Mucosa of descending colon (tissue), 3 donors: ENCODE data around the gene TMEM86A. TPM values are rescaled to one million over a fixed set of nuclear protein-coding genes. Genes with fewer than 3 reads are reported as not detected.
"Not testable (repeated sequence)": the region's sequence is repeated elsewhere in the genome, so short reads cannot be mapped to it uniquely, and the experiment has no call there.

Experiments
- ATAC-seq: fragments of 200-7000 bp; cut with Tn5 transposase; one replicate; pipeline ENCODE4 v1.9.1; 2020; ENCODE audit warnings: mild to moderate bottlenecking, moderate library complexity
- DNase-seq, 3 donors: peaks; one replicate each; pipeline ENCODE4 v3.0.0-alpha.2; 2020
- H3K36me3 ChIP-seq: fragments of 200-600 bp; one replicate; pipeline ENCODE4 v1.8.0; 2021; ENCODE audit warnings: low read depth, mild to moderate bottlenecking
- H3K4me1 ChIP-seq: fragments of 200-600 bp; one replicate; pipeline ENCODE4 v1.8.0; 2021; ENCODE audit warnings: low read depth, mild to moderate bottlenecking
- H3K4me3 ChIP-seq: fragments of 200-600 bp; one replicate; pipeline ENCODE4 v1.8.0; 2021; ENCODE audit warnings: mild to moderate bottlenecking
- H3K9me3 ChIP-seq: fragments of 200-600 bp; one replicate; pipeline ENCODE4 v1.8.0; 2021; ENCODE audit warnings: mild to moderate bottlenecking
- intact Hi-C, 2 donors: fragments of 100-400 bp; cut with DNase I in 1 of 2; cut with micrococcal nuclease in 1 of 2; formaldehyde crosslinking; loops; one replicate each; pipeline versions ENCODE4 v1.11.0 to v1.11.1; 2022; cut with DNase I, micrococcal nuclease
- long read RNA-seq, 2 donors: library from polyadenylated mRNA; unstranded; transcript quantifications; one replicate each; pipeline ENCODE4 v2.0.0, GENCODE V29; 2019 to 2021
- total RNA-seq, 3 donors: library from RNA; stranded (reverse); fragmentation: NEBNext Ultra II Directional in 2 of 3; extraction: Animal tissue kit (Norgen Biotek cat#: 25700) in 2 of 3; gene quantifications; one replicate each; pipeline versions ENCODE4 v1.2.1 to v1.2.4, GENCODE V29; 2021 to 2023
- TF ChIP-seq, protein P1 (sequence below): fragments of 200-600 bp; IDR thresholded peaks from one replicate; pipeline ENCODE4 v1.8.0; 2022; ENCODE audit warnings: antibody characterized with exemption, mild to moderate bottlenecking
- donor health status: DM: no; HTN: no; CAD: no; lungs with moderate emphysema.
- donor health status: DM: no; HTN: no; CAD: no.
- donor health status: DM: no; HTN: yes; CAD: no.

TMEM86A gene, protein sequence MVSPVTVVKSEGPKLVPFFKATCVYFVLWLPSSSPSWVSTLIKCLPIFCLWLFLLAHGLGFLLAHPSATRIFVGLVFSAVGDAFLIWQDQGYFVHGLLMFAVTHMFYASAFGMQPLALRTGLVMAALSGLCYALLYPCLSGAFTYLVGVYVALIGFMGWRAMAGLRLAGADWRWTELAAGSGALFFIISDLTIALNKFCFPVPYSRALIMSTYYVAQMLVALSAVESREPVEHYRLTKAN
- total RNA-seq: 1 to 10 TPM; 1.7 to 6.0 (median 5.0) TPM
- long read RNA-seq, donor 1, partial matches to known transcripts: 0 of 1 reads
- long read RNA-seq, donor 1, other reads (novel, unspliced or antisense): 0 of 1 reads
- long read RNA-seq, donor 2: 0 reads

DNA sequence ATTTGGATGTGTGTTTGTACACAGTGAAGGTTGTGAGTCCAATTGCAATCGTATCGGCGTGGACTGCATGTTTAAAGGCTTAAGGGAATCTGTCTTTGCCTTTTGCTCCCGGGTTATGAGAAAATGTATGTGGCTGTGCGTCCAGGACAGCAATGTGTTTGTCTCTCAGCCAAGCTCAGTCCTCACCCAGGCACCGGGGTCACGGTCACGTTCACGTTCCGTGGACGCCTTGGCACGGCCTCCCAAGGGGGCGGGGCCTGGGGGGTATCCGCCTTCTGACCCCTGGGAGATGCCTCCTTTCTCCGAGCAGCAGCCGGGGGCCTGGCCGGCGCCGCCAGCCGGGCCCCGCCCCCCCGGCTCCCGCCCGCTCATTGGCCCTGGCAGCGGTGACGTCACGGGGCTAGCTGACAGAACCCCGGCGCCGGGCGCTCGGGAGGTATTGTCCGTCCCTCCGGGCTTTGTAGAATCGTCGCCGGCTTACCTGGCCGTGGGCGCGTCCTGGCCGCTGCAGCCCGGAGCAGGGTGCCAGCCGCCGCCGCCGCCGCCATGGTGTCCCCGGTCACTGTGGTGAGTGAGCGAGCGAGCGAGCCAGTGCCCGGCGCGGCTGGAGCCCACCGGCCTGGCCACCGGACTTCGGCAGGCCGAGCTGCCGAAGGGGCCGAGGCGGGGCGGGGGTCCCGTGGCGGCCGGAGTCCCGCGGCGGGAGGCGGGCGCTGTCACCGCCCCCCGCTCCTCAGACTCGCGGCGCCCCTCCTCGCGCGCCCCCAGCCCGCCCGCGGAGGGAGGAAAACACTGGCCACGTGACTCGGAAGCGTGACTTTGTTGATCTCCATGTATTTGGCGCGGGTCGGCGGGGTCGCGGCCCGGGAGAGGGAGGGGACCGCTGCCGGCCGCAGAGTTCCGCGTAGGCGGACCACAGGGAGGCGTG is at the start of gene TMEM86A:
Gene TMEM86A, plus strand, starts transcription at position 439 of the 928 bp plus-strand sequence. Its CDS starts 108 bp downstream, at position 547.
- TF ChIP-seq, protein P1, sequence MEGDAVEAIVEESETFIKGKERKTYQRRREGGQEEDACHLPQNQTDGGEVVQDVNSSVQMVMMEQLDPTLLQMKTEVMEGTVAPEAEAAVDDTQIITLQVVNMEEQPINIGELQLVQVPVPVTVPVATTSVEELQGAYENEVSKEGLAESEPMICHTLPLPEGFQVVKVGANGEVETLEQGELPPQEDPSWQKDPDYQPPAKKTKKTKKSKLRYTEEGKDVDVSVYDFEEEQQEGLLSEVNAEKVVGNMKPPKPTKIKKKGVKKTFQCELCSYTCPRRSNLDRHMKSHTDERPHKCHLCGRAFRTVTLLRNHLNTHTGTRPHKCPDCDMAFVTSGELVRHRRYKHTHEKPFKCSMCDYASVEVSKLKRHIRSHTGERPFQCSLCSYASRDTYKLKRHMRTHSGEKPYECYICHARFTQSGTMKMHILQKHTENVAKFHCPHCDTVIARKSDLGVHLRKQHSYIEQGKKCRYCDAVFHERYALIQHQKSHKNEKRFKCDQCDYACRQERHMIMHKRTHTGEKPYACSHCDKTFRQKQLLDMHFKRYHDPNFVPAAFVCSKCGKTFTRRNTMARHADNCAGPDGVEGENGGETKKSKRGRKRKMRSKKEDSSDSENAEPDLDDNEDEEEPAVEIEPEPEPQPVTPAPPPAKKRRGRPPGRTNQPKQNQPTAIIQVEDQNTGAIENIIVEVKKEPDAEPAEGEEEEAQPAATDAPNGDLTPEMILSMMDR: no peak
- Histone ChIP-seq H3K9me3 (no peaks in the 10 kb centered on the region), H3K4me3 (peak within 1 kb of the TSS; percentile 27), H3K36me3 (no peaks in the 10 kb centered on the region), H3K4me1 (peaks cover 2% of the 10 kb centered on the region)
- DNase-seq (peak; percentile 94 to 96 (median 95)), ATAC-seq (peak; percentile 96)
- intact Hi-C loops: no loop called here

DNA sequence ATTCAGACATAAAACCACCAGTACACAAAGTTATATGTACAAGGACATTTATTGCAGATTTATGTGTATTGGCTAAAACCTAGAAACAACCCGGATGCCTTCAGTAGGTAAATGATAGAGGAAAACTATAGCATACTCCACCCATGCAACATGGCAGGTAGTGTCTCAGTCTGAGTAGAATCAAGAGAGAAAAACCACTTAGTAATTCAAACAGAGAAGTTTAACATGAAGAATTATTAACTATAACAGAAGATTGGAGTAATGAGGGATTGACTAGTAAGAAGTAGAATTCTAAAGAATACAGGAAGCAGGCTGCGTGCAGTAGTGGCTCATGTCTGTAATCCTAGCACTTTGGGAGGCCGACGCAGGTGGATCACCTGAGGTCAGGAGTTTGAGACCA is 48.2 kb upstream of the TMEM86A start:
- H3K9me3 ChIP-seq: no peaks in the 10 kb centered on the region
- TF ChIP-seq, protein P1: no peak
- H3K4me3 ChIP-seq: no peak overlapping the region
- intact Hi-C loops: no loop called here
- no peaks in the 10 kb centered on the region for H3K4me1 ChIP-seq
- H3K36me3 ChIP-seq: no peaks in the 10 kb centered on the region
- no peak for ATAC-seq
- DNase-seq: no peak

DNA sequence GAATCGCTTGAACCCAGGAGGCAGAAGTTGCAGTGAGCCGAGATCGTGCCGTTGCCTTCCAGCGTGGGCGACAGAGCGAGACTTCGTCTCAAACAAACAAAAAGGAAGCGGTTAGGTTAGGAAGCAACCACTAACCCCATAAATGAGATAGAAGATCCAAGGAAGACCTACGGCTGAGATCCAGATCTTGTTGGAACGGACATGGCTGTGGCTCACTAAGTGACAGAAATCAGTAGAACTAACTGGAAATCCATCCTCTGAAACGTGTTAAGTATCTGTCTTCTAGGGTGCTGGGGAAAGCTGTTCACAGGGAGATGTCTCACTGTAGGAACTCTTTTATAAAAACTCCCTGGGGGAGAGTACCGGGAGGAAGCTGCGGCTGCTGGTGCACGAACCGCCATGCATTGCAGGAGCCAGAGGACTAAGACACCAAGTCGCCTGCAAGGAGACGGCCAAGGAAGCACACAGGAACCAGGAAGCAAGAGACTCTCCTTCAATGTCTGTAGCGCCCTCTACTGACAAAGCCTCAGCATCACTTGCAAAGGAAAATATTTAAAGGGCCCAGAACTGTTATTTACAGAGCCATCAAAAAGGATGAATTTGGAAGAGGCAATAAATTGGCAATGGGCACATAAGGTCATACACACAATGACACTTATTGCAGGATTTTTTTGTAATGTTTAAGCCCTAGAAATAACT is 47.6 kb upstream of the TMEM86A start:
- ATAC-seq (peak; percentile 91), DNase-seq (peak in 2 of 3 donors; percentile 44 to 75)
- intact Hi-C loops: no loop called here
- H3K36me3 ChIP-seq: no peaks in the 10 kb centered on the region
- TF ChIP-seq, protein P1: peak; percentile 50
- H3K4me3 ChIP-seq: no peak overlapping the region
- H3K9me3 ChIP-seq: no peaks in the 10 kb centered on the region
- H3K4me1 ChIP-seq: no peaks in the 10 kb centered on the region

DNA sequence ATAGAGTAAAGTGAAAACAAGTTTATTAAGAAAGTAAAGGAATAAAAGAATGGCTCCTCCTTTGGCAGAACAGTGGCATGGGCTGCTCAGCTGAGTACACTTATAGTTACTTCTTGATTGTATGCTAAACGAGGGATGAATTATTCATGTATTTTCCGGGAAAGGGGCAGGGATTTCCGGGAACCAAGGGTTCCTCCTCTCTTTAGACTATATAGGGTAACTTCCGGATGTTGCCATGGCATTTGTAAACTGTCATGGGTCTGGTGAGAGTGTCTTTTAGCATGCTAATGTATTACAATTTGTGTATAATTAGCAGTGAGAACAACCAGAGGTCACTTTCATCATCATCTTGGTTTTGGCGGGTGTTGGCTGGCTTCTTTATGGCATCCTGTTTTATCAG is 40.9 kb upstream of the TMEM86A start:
- no peak for ATAC-seq
- TF ChIP-seq, protein P1: no peak
- no peak for DNase-seq
- no peaks in the 10 kb centered on the region for H3K4me1 ChIP-seq
- H3K36me3 ChIP-seq: no peaks in the 10 kb centered on the region
- intact Hi-C loops: no loop called here
- no peaks in the 10 kb centered on the region for H3K9me3 ChIP-seq
- no peak overlapping the region for H3K4me3 ChIP-seq

DNA sequence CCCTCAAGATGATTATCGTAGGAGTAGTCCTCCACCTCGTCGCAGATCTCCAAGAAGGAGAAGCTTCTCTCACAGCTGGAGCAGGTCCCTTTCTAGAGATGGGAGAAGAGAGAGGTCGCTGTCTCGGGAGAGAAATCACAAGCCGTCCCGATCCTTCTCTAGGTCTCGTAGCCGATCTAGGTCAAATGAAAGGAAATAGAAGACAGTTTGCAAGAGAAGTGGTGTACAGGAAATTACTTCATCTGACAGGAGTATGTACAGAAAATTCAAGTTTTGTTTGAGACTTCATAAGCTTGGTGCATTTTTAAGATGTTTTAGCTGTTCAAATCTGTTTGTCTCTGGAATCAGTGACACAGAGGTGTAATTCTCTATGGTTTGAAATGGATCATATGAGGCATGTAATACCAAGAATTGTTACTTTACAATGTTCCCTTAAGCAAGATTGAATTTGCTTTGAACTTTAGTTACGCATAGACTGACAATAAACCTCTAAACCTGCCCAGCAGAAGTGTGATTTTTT is 33.2 kb upstream of the TMEM86A start:
- ATAC-seq, H3K4me1 ChIP-seq, DNase-seq, H3K4me3 ChIP-seq, intact Hi-C loops, H3K36me3 ChIP-seq, H3K9me3 ChIP-seq: not testable (repeated sequence)
